Activated CD8-positive, alpha-beta T cell treated with anti-CD3 and anti-CD28 coated beads for 36 hours (primary cell): ENCODE measurements around the gene NSMCE1. TPM values are rescaled to one million over a fixed set of nuclear protein-coding genes. Genes with fewer than 3 reads are reported as not detected.

Experiments used
- ATAC-seq: fragments of 200-7000 bp; cut with Tn5 transposase; one replicate; pipeline ENCODE4 v1.10.0; 2021; ENCODE audit warnings: mild to moderate bottlenecking, moderate library complexity
- CTCF ChIA-PET: fragments of 350-600 bp; sonication (Branson Sonifier 250); formaldehyde crosslinking; loops from one replicate; lab custom pipeline; 2021; ENCODE audit warnings: antibody characterized with exemption; lab: Charles Lee
- POLR2A ChIA-PET: fragments of 350-600 bp; sonication (Branson Sonifier 250); formaldehyde crosslinking; loops from one replicate; lab custom pipeline; 2021; ENCODE audit warnings: antibody characterized with exemption; lab: Charles Lee
- DNase-seq: peaks from one replicate; pipeline ENCODE4 v3.0.0-alpha.2; 2020
- H3K27ac Mint-ChIP-seq: one replicate; pipeline ENCODE4 v1.8.0; 2021; ENCODE audit warnings: mild to moderate bottlenecking, mixed read lengths
- H3K27me3 Mint-ChIP-seq: one replicate; pipeline ENCODE4 v1.8.0; 2021; ENCODE audit warnings: mixed read lengths
- H3K36me3 Mint-ChIP-seq: one replicate; pipeline ENCODE4 v1.8.0; 2021; ENCODE audit warnings: low read depth, mixed read lengths
- H3K4me1 Mint-ChIP-seq: one replicate; pipeline ENCODE4 v1.8.0; 2021; ENCODE audit warnings: low read depth, mixed read lengths
- H3K4me3 Mint-ChIP-seq: one replicate; pipeline ENCODE4 v1.8.0; 2021; ENCODE audit warnings: mild to moderate bottlenecking, moderate library complexity, mixed read lengths
- H3K9me3 Mint-ChIP-seq: one replicate; pipeline ENCODE4 v1.8.0; 2021; ENCODE audit warnings: mixed read lengths
- intact Hi-C: fragments of 100-400 bp; cut with micrococcal nuclease; formaldehyde crosslinking; loops from one replicate; pipeline ENCODE4 v1.10.0; 2022
- total RNA-seq, 2 experiments: library from RNA; stranded (reverse); gene quantifications; one replicate each; pipeline ENCODE4 v1.2.3, GENCODE V29; 2021
- TF ChIP-seq, protein P1 (sequence below): fragments of 200-600 bp; IDR thresholded peaks from one replicate; pipeline ENCODE4 v1.8.0; 2022; ENCODE audit warnings: antibody characterized with exemption, mild to moderate bottlenecking

Gene NSMCE1
- total RNA-seq: 100 to 1,000 TPM; 150 to 156 TPM

GRCh38 chr16:27268376-27269299 is at the start of gene NSMCE1:
NSMCE1 (minus strand) TSS chr16:27268772; CDS start chr16:27257570, 11,202 bp downstream.
- H3K4me3 Mint-ChIP-seq: peak within 1 kb of the TSS; percentile 91
- DNase-seq (peak; percentile 99), ATAC-seq (peak; percentile 97)
- peaks cover 6% of the 10 kb centered on the region for H3K9me3 Mint-ChIP-seq
- POLR2A ChIA-PET: interaction anchor here (0.8 to 10.5 kb wide), 9 partner anchors 7 to 100 kb away, joined by 3 to 134 read pairs (median 4); partner anchors contain the start of gene IL4R
- intact Hi-C loops: loop anchor here (2.0 kb wide), 1 partner anchor 34 kb away; no protein-coding TSS in a partner anchor
- CTCF ChIA-PET: interaction anchor here (1.4 to 11.2 kb wide), 3 partner anchors 14 to 50 kb away, joined by 4 to 134 read pairs (median 17); no protein-coding TSS in a partner anchor
- peaks cover 62% of the 10 kb centered on the region for H3K36me3 Mint-ChIP-seq
- no peaks in the 10 kb centered on the region for H3K27me3 Mint-ChIP-seq
- TF ChIP-seq, protein P1, sequence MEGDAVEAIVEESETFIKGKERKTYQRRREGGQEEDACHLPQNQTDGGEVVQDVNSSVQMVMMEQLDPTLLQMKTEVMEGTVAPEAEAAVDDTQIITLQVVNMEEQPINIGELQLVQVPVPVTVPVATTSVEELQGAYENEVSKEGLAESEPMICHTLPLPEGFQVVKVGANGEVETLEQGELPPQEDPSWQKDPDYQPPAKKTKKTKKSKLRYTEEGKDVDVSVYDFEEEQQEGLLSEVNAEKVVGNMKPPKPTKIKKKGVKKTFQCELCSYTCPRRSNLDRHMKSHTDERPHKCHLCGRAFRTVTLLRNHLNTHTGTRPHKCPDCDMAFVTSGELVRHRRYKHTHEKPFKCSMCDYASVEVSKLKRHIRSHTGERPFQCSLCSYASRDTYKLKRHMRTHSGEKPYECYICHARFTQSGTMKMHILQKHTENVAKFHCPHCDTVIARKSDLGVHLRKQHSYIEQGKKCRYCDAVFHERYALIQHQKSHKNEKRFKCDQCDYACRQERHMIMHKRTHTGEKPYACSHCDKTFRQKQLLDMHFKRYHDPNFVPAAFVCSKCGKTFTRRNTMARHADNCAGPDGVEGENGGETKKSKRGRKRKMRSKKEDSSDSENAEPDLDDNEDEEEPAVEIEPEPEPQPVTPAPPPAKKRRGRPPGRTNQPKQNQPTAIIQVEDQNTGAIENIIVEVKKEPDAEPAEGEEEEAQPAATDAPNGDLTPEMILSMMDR: no peak
- H3K27ac Mint-ChIP-seq: peak within 1 kb of the TSS; percentile 99
- H3K4me1 Mint-ChIP-seq: peaks cover 71% of the 10 kb centered on the region

DNA sequence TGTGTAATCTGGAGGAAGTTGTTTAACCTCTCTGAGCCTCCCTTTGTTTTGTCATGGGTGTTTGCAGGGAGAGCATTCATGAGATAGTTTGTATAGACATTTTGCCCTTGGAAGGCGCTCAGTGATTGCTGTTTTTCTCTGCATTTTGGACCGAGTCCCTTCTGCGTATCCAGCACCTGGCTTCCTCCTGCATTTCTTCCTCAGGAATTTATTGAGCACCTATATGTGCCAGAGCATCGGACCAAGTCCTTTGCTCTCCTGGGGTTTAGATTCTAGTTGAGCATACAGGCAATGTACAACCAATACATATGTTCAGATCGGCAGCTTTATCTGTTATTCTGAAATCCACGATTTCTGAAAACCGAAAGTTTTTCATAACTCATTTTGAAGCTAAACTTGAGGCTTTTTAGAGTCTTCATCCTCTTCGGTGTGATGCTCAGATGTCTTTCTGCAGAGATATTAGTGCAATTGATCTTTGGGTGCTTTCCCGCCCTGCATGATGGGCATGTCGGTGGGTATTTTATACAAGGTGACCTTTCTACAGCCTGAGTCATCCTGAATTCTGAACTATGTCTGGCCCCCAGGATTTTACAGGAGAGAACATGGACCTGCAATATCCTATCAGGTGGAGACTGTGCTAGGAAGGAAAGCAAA is 49.3 kb upstream of the NSMCE1 start:
- Mint-ChIP-seq H3K9me3 (no peaks in the 10 kb centered on the region), H3K4me3 (peak overlapping the region; percentile 89), H3K27me3 (no peaks in the 10 kb centered on the region), H3K4me1 (peaks cover 53% of the 10 kb centered on the region), H3K27ac (peak overlapping the region; percentile 98), H3K36me3 (peaks cover 84% of the 10 kb centered on the region)
- TF ChIP-seq, protein P1: no peak
- DNase-seq (peak; percentile 86), ATAC-seq (peak; percentile 48)
- intact Hi-C loops: loop anchor here (1.0 to 5.0 kb wide), 3 partner anchors 46 to 65 kb away; no protein-coding TSS in a partner anchor
- ChIA-PET CTCF (interaction anchor here (0.9 to 9.7 kb wide), 22 partner anchors 10 to 208 kb away, joined by 3 to 203 read pairs (median 4); partner anchors contain the start of gene IL21R), POLR2A (interaction anchor here (0.5 to 13.3 kb wide), 33 partner anchors 10 to 150 kb away, joined by 3 to 257 read pairs (median 4); partner anchors contain the start of genes IL21R and NSMCE1)

GRCh38 chr16:27317320-27317719 is 48.7 kb upstream of the NSMCE1 start:
- peak overlapping the region; percentile 98 for H3K27ac Mint-ChIP-seq
- POLR2A ChIA-PET: interaction anchor here (0.5 to 13.3 kb wide), 27 partner anchors 10 to 144 kb away, joined by 3 to 257 read pairs (median 4); partner anchors contain the start of genes IL21R and NSMCE1
- peak overlapping the region; percentile 89 for H3K4me3 Mint-ChIP-seq

DNA sequence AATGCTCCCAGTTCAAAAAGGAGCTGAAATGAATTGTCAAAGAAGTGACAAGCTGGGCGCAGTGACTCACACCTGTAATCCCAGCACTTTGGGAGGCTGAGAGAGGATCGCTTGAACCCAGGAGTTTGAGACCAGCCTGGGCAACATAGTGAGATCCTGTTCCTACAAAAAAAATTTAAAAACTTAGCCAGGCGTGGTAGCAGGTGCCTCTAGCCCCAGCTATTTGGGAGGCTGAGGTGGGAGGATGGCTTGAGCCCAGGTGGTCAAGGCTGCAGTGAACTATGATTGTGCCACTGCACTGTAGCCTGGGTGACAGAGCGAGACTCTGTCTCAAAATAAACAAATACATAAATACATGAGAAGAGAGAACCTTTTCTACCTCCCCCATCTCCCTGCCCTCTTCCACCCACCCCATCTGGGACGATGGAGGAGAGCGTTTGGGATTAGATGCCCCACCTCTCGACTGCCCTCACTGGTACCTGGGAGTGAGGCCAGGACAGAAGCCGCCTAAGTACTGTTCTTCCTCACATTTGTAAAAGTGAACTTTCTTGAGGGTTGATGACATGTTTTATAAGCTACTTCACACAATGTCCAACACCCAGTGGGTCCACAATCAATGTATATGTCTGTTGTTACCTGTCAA is 47.6 kb upstream of the NSMCE1 start:
- no peak for ATAC-seq
- Mint-ChIP-seq H3K27me3 (no peaks in the 10 kb centered on the region), H3K4me1 (peaks cover 46% of the 10 kb centered on the region), H3K4me3 (peak overlapping the region; percentile 89), H3K27ac (peak overlapping the region; percentile 98), H3K36me3 (peaks cover 67% of the 10 kb centered on the region), H3K9me3 (no peaks in the 10 kb centered on the region)
- intact Hi-C loops: loop anchor here (5.0 kb wide), 1 partner anchor 44 kb away; no protein-coding TSS in a partner anchor
- no peak for DNase-seq
- TF ChIP-seq, protein P1: no peak
- ChIA-PET CTCF (interaction anchor here (0.9 to 9.7 kb wide), 13 partner anchors 26 to 161 kb away, joined by 3 to 203 read pairs (median 4); no protein-coding TSS in a partner anchor), POLR2A (interaction anchor here (0.6 to 13.3 kb wide), 16 partner anchors 11 to 109 kb away, joined by 3 to 257 read pairs (median 18); partner anchors contain the start of genes IL21R and NSMCE1)

More at GRCh38 chr16:27317320-27317719, 48.7 kb upstream of the NSMCE1 start:
- Mint-ChIP-seq H3K4me1 (peaks cover 51% of the 10 kb centered on the region), H3K27me3 (no peaks in the 10 kb centered on the region), H3K36me3 (peaks cover 78% of the 10 kb centered on the region), H3K9me3 (no peaks in the 10 kb centered on the region)
- TF ChIP-seq, protein P1: no peak
- CTCF ChIA-PET: interaction anchor here (0.9 to 9.7 kb wide), 19 partner anchors 12 to 144 kb away, joined by 3 to 203 read pairs (median 4); no protein-coding TSS in a partner anchor
- no peak for ATAC-seq
- intact Hi-C loops: loop anchor here (5.0 kb wide), 1 partner anchor 45 kb away; no protein-coding TSS in a partner anchor
- peak; percentile 30 for DNase-seq
